HL-60 (cell line): ENCODE results near the gene ICAM1.
A peak's percentile ranks its signal among the peaks of the same experiment; 100 is the strongest.

Experiments
- DNase-seq, 2 experiments: peaks; one replicate each; pipeline ENCODE4 v3.0.0-alpha.2; 2010 to 2020; ENCODE audit warnings: low read depth in 1 of 2, low spot score in 1 of 2
- H3K27ac ChIP-seq: fragments of 250-450 bp; sonication (Bioruptor Pico); replicated peaks from 2 replicates; pipeline ENCODE4 v1.5.1; 2020; ENCODE audit warnings: mild to moderate bottlenecking, moderate library complexity
- H3K27me3 ChIP-seq: fragments of 250-450 bp; sonication (Bioruptor Pico); 2 replicates; pipeline ENCODE4 v1.5.1; 2021; ENCODE audit warnings: mild to moderate bottlenecking, moderate library complexity; ENCODE audit not compliant: insufficient read depth, poor library complexity, severe bottlenecking
- H3K4me3 ChIP-seq: replicated peaks from 2 replicates; pipeline ENCODE4 v1.5.1; 2011; ENCODE audit warnings: mild to moderate bottlenecking, control low read depth, low read length; ENCODE audit not compliant: insufficient read depth
- CTCF ChIP-seq: IDR thresholded peaks from one replicate; pipeline ENCODE4 v1.5.1; 2011; ENCODE audit warnings: low read length, control low read depth, inconsistent platforms; ENCODE audit not compliant: insufficient read depth
- GABPA ChIP-seq: IDR thresholded peaks from 2 replicates; pipeline ENCODE4 v1.6.1; 2012; ENCODE audit warnings: low read depth
- POLR2AphosphoS5 ChIP-seq: IDR thresholded peaks from 2 replicates; pipeline ENCODE4 v1.6.1; 2012; ENCODE audit warnings: low read depth
- REST ChIP-seq: IDR thresholded peaks from 2 replicates; pipeline ENCODE4 v1.6.1; 2012; ENCODE audit warnings: low read depth; ENCODE audit not compliant: insufficient replicate concordance
- SPI1 ChIP-seq: IDR thresholded peaks from 2 replicates; pipeline ENCODE4 v1.6.1; 2012; ENCODE audit warnings: low read depth, mild to moderate bottlenecking, borderline replicate concordance

Gene ICAM1

GRCh38 chr19:10245189-10245939, 25.6 kb upstream of the ICAM1 start:
- TF ChIP-seq GABPA (no peak), SPI1 (peak; percentile 44; the same call in 1 of the 2 replicates)
- DNase-seq: no peak
- Histone ChIP-seq H3K27ac (no peak overlapping the region), H3K27me3 (no peaks in the 10 kb centered on the region), H3K4me3 (no peak overlapping the region)

GRCh38 chr19:10246511-10246910, 24.4 kb upstream of the ICAM1 start:
- DNase-seq: no peak
- TF ChIP-seq REST (no peak), POLR2AphosphoS5 (no peak)
- H3K27ac ChIP-seq: no peak overlapping the region

GRCh38 chr19:10251792-10252694, 18.9 kb upstream of the ICAM1 start, which contains the start of gene MRPL4:
MRPL4 (plus strand) TSS chr19:10252214; CDS start chr19:10252254, 40 bp downstream.
- peak; percentile 99 for DNase-seq
- Histone ChIP-seq H3K27ac (peak within 1 kb of the TSS; percentile 79), H3K27me3 (no peaks in the 10 kb centered on the region), H3K4me3 (peak within 1 kb of the TSS; percentile 67)
- TF ChIP-seq POLR2AphosphoS5 (peak; percentile 93), GABPA (0 out of 2 replicates have a peak, but pooled peaks have one; percentile 16), CTCF (no peak), REST (peak; percentile 47), SPI1 (no peak)

More at GRCh38 chr19:10246511-10246910, 24.4 kb upstream of the ICAM1 start:
- no peaks in the 10 kb centered on the region for H3K27me3 ChIP-seq
- H3K4me3 ChIP-seq: no peak overlapping the region

- H3K4me3 ChIP-seq: peak overlapping the region; percentile 67
- TF ChIP-seq CTCF: no peak
- TF ChIP-seq GABPA: no peak
- no peak for TF ChIP-seq REST
- no peak for TF ChIP-seq POLR2AphosphoS5
- TF ChIP-seq SPI1: no peak
- DNase-seq: no peak
- H3K27ac ChIP-seq: peak overlapping the region; percentile 79
- no peaks in the 10 kb centered on the region for H3K27me3 ChIP-seq
Measured at GRCh38 chr19:10252707-10253106, 18.2 kb upstream of the ICAM1 start.
